Measurements from ENCODE around the gene XRCC3.

- TF ChIP-seq POLR2A (IDR thresholded peaks at IDR 0.05) (no peak), CTCF (IDR thresholded peaks at IDR 0.05) (no peak), POLR2AphosphoS5 (IDR thresholded peaks at IDR 0.05) (no peak), EP300 (IDR thresholded peaks at IDR 0.05) (no peak)
These were observed 48.7 kb upstream of the XRCC3 start for GRCh38 chr14:103763730-103764488.

Data from sigmoid colon (tissue), 4 donors.